Activated CD8-positive, alpha-beta memory T cell treated with anti-CD3 and anti-CD28 coated beads, Interleukin-2, amount 50 U/mL, for 1 hour (primary cell): ENCODE data around the gene ITM2C.
A peak's percentile ranks its signal among the peaks of the same experiment; 100 is the strongest.

ENCODE experiments used
- DNase-seq: peaks from one replicate; pipeline ENCODE4 v3.0.0-alpha.2; 2020; ENCODE audit errors: extremely low read depth

ITM2C gene

DNA sequence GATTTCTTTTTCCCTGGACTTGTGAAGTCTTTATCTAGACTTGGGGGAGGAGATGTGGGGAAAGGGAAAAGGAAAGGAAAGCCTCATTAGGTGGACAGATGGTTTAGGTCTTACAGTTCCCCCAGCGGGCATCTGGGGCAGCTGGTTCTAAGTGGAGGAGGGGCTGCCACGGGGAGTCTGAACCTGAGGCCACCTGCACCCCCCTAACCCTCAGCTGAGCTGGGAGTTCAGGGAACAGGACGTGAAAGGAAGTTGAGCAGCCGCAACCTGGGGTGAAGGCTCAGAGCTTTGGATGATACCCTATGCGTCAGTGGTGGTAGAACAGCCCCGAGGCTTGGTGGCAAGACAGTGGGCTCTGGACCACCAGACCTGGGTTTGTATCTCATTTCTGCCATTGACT lies 26.8 kb downstream of the ITM2C start:
- DNase-seq: no peak

DNA sequence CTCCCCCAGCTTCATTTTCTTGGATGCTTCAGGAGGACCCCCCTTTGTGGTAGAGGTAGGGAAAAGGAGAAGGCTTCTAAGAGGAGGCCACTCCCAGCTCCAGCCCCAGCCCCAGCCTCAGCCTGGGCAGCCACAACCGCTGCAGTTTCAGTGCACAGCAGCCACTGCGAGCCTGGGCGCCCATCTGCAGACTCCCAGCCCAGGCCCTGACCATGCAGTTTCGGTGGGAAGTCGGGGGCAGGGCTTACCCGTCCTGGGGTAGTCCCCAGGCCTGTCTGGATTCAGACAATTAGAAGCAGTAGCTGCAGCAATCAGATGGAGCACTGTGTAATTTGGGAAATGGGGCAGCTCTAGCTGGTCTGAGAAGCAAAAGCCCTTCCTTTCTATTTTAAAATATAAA lies 28.6 kb downstream of the ITM2C start:
- no peak for DNase-seq

DNA sequence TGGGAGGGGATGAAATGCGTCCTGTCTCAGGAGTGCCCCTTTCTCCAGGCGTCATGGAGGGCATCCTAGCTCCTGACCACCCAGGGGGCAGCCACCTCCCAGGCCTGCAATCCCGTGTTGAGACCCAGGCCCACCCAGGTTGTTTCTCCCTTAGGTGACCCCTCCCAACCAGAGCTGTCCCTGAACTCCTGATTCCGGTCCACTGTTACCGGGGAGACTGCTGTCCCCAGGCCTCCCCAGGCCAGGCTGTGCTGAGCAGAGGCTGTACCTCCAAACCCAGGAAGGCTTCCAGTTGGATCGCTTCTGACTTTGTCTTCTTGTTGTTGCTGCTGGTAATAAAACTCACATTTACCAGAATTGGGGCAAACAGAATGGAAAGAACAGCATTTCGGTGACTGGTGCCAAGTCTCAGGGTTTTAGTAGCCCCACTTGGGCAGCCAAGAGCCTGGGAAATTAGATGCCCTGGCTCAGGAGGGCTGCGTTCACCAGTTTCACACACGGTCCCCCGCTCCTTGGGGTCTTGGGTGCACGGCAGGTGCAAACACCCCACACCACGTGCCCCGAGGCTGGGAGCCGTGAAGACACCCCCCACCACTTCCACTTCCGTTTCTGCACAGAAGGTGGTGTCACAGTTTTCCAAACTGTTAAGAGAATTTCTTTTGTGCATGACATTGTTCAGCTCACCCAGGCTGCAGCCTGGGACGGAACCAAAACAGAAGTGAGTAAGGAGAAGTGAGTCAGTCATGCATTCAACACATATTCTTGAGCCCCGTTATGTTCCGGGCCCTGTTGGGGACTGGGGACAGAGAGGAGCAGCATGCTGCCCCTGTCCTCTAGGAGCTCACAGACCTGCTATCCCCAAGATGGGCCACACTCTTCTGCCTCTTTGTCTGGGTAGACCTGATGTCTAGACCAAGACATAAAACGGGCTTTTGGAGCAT lies 29.4 kb downstream of the ITM2C start:
- no peak for DNase-seq

- DNase-seq: no peak
Observed at GRCh38 chr2:230895536-230896345, 31.0 kb downstream of the ITM2C start.

DNA sequence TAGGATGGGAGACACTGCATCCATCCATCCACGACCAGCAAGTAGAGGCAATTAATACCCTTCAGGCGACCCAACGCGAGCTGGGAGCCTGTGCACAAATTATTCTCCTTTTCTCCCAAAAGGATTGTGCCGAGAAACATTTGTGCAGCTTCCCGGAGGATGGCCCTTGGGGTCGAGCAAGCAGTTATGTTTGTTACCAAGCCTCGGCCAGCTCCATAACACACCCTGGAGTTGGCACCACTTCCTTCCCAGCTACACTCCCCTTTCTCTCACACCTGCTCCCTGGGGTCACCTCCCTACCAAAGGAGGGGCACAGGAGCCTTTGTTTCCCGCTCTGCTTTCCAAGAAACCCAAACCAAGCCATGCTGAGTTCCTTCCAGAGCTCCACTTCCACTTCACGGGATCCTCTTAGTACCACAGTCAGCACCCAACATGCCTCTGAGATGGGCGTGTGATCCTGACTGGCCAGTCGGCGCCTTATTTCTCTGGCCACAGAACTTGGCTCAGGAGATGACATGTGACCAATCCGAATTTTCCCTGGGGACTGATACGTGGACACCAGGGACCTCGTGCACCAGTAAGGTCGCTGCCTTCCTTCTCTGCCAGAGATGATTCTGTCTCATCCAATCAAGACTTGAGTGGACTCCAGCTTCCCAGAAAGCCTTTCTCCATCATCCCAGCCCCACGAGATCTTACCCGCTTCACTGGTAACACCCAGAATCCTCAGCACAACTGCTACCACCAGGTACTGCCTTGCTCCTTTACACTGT lies 31.8 kb downstream of the ITM2C start:
- DNase-seq: no peak

DNA sequence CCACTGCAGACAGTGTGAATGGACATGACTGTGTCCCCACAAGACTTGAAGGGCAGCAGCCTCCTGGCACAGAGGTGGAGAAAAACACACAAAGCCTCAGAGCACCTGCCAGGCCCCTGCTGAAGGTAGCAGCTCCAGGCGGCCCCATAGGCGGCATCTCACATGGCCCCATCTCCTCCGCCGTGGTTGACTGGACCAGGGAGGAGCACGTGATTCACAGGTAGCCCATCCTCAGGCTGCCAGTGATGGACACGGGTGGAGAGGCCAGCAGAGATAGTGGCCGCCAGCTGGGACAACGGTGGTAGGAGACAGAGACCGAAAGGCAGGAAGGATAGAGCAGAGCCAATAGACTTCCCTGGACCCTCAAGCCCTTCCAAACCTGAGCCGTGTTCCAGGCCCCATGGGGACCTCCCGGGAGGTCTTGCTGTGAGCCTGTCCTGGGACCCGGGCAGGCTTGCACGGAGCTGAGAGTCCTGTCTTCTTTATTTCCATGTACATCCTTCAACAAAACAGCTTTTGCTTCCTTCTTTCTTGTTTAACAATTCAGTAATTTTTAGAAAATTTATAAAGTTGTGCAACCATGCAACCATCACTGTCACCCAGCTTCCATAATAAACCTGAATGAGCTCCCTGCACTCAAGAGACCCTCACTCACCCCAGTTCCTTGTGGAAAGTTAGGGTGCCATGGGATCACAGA lies 33.4 kb downstream of the ITM2C start:
- DNase-seq: no peak

GRCh38 chr2:230898713-230899091 lies 34.0 kb downstream of the ITM2C start:
- no peak for DNase-seq

- DNase-seq: no peak
Observed at GRCh38 chr2:230899287-230899686, 34.5 kb downstream of the ITM2C start.

- no peak for DNase-seq
Observed at GRCh38 chr2:230899786-230900185, 35.0 kb downstream of the ITM2C start.

GRCh38 chr2:230900336-230900995 lies 35.7 kb downstream of the ITM2C start:
- DNase-seq: no peak

GRCh38 chr2:230901006-230901405 lies 36.3 kb downstream of the ITM2C start:
- DNase-seq: no peak

GRCh38 chr2:230902180-230902899 lies 37.6 kb downstream of the ITM2C start:
- DNase-seq: no peak

- DNase-seq: no peak
Observed at GRCh38 chr2:230903231-230904150, 38.7 kb downstream of the ITM2C start.

GRCh38 chr2:230904856-230905447 lies 40.2 kb downstream of the ITM2C start:
- DNase-seq: no peak

DNA sequence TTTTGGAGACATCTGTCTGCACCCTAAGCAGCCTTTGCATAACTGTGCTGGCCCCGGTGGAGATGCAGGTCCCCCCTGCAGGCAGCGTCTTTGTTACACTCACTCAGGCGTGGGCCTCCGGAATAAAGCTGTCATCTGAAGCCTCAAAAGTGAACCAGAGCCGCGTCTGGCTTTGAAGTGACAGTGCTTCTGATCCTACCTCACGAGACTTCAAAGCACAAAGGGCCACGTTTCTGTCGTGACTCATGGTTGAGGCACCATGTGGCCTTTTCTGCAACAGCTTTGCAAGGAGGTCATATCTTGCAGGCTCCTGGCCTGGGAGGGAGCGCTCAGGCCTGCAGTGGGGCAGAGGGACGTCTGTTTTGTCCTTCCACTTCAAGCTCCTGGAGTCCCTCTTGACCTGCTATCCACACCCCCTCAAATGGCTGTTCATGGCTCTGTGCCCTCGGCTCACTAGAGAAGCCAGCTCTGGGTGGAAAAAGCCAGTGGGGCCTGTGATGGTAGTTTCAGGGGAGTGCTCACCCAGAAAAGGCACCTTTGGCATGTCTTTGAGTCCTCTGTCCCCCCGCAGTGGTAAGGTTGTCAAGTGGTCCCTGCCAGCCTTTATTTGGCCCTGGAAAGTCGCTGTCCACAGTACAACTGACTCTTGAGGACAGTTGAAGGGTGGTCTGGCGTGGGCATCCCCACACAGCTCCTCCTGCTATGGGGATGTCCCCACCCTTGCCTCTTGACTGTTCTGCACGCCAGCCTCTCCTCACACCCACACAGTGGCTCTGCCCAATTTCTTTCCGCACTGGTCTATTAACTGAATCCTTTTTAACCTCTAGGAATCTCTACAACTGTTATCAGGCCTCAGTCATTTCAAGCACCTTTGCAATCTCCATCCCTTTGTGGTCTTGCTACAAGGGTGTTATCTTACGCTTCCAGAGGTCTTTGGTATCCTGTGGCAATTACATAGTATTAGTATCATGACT lies 41.0 kb downstream of the ITM2C start:
- DNase-seq: peak; percentile 91

GRCh38 chr2:230906471-230907230 lies 41.9 kb downstream of the ITM2C start:
- DNase-seq: no peak
